Stimulated activated effector memory CD8-positive, alpha-beta T cell treated with anti-CD3 and anti-CD28 coated beads, Interleukin-12 subunit alpha, Interleukin-12 subunit beta, amount 100 ng/mL, for 72 hours (primary cell): ENCODE data around the gene SLC12A8.

Source experiments
- ATAC-seq: fragments of 150-1000 bp; cut with Tn5 transposase; 2 replicates; pipeline ENCODE4 v1.10.0; 2021
- DNase-seq, 2 donors: peaks; one replicate each; pipeline ENCODE4 v3.0.0; 2021 to 2022; ENCODE audit warnings: low spot score in 2 of 2
- H3K27ac Mint-ChIP-seq: one replicate; pipeline ENCODE4 v1.8.0; 2022; ENCODE audit warnings: mild to moderate bottlenecking, mixed read lengths
- H3K36me3 Mint-ChIP-seq: one replicate; pipeline ENCODE4 v1.8.0; 2022; ENCODE audit warnings: mild to moderate bottlenecking, mixed read lengths
- H3K4me1 Mint-ChIP-seq: one replicate; pipeline ENCODE4 v1.8.0; 2022; ENCODE audit warnings: mixed read lengths
- H3K4me3 Mint-ChIP-seq: one replicate; pipeline ENCODE4 v1.8.0; 2022; ENCODE audit warnings: mild to moderate bottlenecking, mixed read lengths
- H3K9me3 Mint-ChIP-seq: one replicate; pipeline ENCODE4 v1.8.0; 2022; ENCODE audit warnings: mixed read lengths

SLC12A8 gene

GRCh38 chr3:125212509-125213363 lies at the start of gene SLC12A8:
SLC12A8 (minus strand) TSS chr3:125212748; CDS start chr3:125211349, 1,399 bp downstream.
- Mint-ChIP-seq H3K27ac (no peak within 1 kb of the TSS), H3K4me1 (peaks cover 31% of the 10 kb centered on the region), H3K36me3 (peaks cover 5% of the 10 kb centered on the region), H3K9me3 (no peaks in the 10 kb centered on the region), H3K4me3 (peak within 1 kb of the TSS; percentile 52)
- ATAC-seq, result no peak
- peak in 1 of 2 donors; percentile 49 for DNase-seq

GRCh38 chr3:125262161-125262560 lies 49.6 kb upstream of the SLC12A8 start:
- Mint-ChIP-seq H3K9me3 (no peaks in the 10 kb centered on the region), H3K27ac (no peak overlapping the region), H3K4me3 (no peak overlapping the region), H3K4me1 (peaks cover 18% of the 10 kb centered on the region), H3K36me3 (peaks cover 29% of the 10 kb centered on the region)
- DNase-seq (no peak), ATAC-seq (no peak)

GRCh38 chr3:125261031-125261430 lies 48.5 kb upstream of the SLC12A8 start:
- H3K9me3 Mint-ChIP-seq, result peaks cover 4% of the 10 kb centered on the region
- H3K36me3 Mint-ChIP-seq, result peaks cover 40% of the 10 kb centered on the region
- DNase-seq, result no peak
- no peak overlapping the region for H3K27ac Mint-ChIP-seq
- peaks cover 7% of the 10 kb centered on the region for H3K4me1 Mint-ChIP-seq
- no peak overlapping the region for H3K4me3 Mint-ChIP-seq
- no peak for ATAC-seq

- peaks cover 6% of the 10 kb centered on the region for H3K4me1 Mint-ChIP-seq
- H3K9me3 Mint-ChIP-seq, result peaks cover 4% of the 10 kb centered on the region
- no peak overlapping the region for H3K4me3 Mint-ChIP-seq
- ATAC-seq (no peak), DNase-seq (no peak)
- H3K27ac Mint-ChIP-seq, result no peak overlapping the region
- peaks cover 46% of the 10 kb centered on the region for H3K36me3 Mint-ChIP-seq
Observed at GRCh38 chr3:125260158-125260557, 47.6 kb upstream of the SLC12A8 start.

- peaks cover 12% of the 10 kb centered on the region for H3K4me1 Mint-ChIP-seq
- no peak for DNase-seq
- peaks cover 4% of the 10 kb centered on the region for H3K9me3 Mint-ChIP-seq
- no peak overlapping the region for H3K4me3 Mint-ChIP-seq
- no peak overlapping the region for H3K27ac Mint-ChIP-seq
- ATAC-seq, result no peak
- peaks cover 53% of the 10 kb centered on the region for H3K36me3 Mint-ChIP-seq
Observed at GRCh38 chr3:125257536-125257935, 45.0 kb upstream of the SLC12A8 start.

GRCh38 chr3:125256675-125257074 lies 44.1 kb upstream of the SLC12A8 start:
- H3K27ac Mint-ChIP-seq, result no peak overlapping the region
- DNase-seq (no peak), ATAC-seq (no peak)
- H3K4me1 Mint-ChIP-seq, result peaks cover 12% of the 10 kb centered on the region
- H3K4me3 Mint-ChIP-seq, result no peak overlapping the region
- peaks cover 54% of the 10 kb centered on the region for H3K36me3 Mint-ChIP-seq
- peaks cover 4% of the 10 kb centered on the region for H3K9me3 Mint-ChIP-seq

- ATAC-seq, result no peak
- no peak overlapping the region for H3K4me3 Mint-ChIP-seq
- H3K36me3 Mint-ChIP-seq, result peaks cover 13% of the 10 kb centered on the region
- no peak overlapping the region for H3K27ac Mint-ChIP-seq
- no peaks in the 10 kb centered on the region for H3K9me3 Mint-ChIP-seq
- DNase-seq, result no peak
- H3K4me1 Mint-ChIP-seq, result peaks cover 6% of the 10 kb centered on the region
Observed at GRCh38 chr3:125250973-125251372, 38.4 kb upstream of the SLC12A8 start.

GRCh38 chr3:125246237-125246636 lies 33.7 kb upstream of the SLC12A8 start:
- Mint-ChIP-seq H3K4me3 (no peak overlapping the region), H3K27ac (no peak overlapping the region), H3K4me1 (peaks cover 14% of the 10 kb centered on the region), H3K9me3 (no peaks in the 10 kb centered on the region), H3K36me3 (peaks cover 21% of the 10 kb centered on the region)
- no peak for DNase-seq
- no peak for ATAC-seq

GRCh38 chr3:125245521-125245920 lies 33.0 kb upstream of the SLC12A8 start:
- Mint-ChIP-seq H3K27ac (peak overlapping the region; percentile 21), H3K36me3 (peaks cover 28% of the 10 kb centered on the region), H3K9me3 (no peaks in the 10 kb centered on the region), H3K4me3 (no peak overlapping the region), H3K4me1 (peaks cover 20% of the 10 kb centered on the region)
- no peak for ATAC-seq
- no peak for DNase-seq

GRCh38 chr3:125240496-125240895 lies 27.9 kb upstream of the SLC12A8 start:
- H3K27ac Mint-ChIP-seq, result no peak overlapping the region
- peaks cover 23% of the 10 kb centered on the region for H3K4me1 Mint-ChIP-seq
- no peak for DNase-seq
- no peak for ATAC-seq
- no peak overlapping the region for H3K4me3 Mint-ChIP-seq
- peaks cover 4% of the 10 kb centered on the region for H3K9me3 Mint-ChIP-seq
- H3K36me3 Mint-ChIP-seq, result peaks cover 50% of the 10 kb centered on the region

- Mint-ChIP-seq H3K27ac (no peak overlapping the region), H3K36me3 (peaks cover 45% of the 10 kb centered on the region)
Observed at GRCh38 chr3:125239266-125239665, 26.7 kb upstream of the SLC12A8 start.

GRCh38 chr3:125238759-125239158 lies 26.2 kb upstream of the SLC12A8 start:
- Mint-ChIP-seq H3K4me1 (peaks cover 25% of the 10 kb centered on the region), H3K4me3 (no peak overlapping the region), H3K27ac (no peak overlapping the region), H3K36me3 (peaks cover 47% of the 10 kb centered on the region), H3K9me3 (peaks cover 4% of the 10 kb centered on the region)
- peak; percentile 71 for ATAC-seq
- no peak for DNase-seq

More at GRCh38 chr3:125239266-125239665, 26.7 kb upstream of the SLC12A8 start:
- peaks cover 25% of the 10 kb centered on the region for H3K4me1 Mint-ChIP-seq
- H3K4me3 Mint-ChIP-seq, result no peak overlapping the region
- H3K9me3 Mint-ChIP-seq, result peaks cover 4% of the 10 kb centered on the region
- DNase-seq (no peak), ATAC-seq (no peak)

- ATAC-seq (no peak), DNase-seq (no peak)
- H3K4me1 Mint-ChIP-seq, result peaks cover 36% of the 10 kb centered on the region
- peaks cover 54% of the 10 kb centered on the region for H3K36me3 Mint-ChIP-seq
- no peak overlapping the region for H3K27ac Mint-ChIP-seq
- H3K4me3 Mint-ChIP-seq, result no peak overlapping the region
- H3K9me3 Mint-ChIP-seq, result peaks cover 4% of the 10 kb centered on the region
Observed at GRCh38 chr3:125236331-125236903, 23.9 kb upstream of the SLC12A8 start.

- H3K9me3 Mint-ChIP-seq, result peaks cover 4% of the 10 kb centered on the region
- no peak overlapping the region for H3K4me3 Mint-ChIP-seq
- ATAC-seq (no peak), DNase-seq (no peak)
- H3K4me1 Mint-ChIP-seq, result peaks cover 30% of the 10 kb centered on the region
- peaks cover 48% of the 10 kb centered on the region for H3K36me3 Mint-ChIP-seq
- no peak overlapping the region for H3K27ac Mint-ChIP-seq
Observed at GRCh38 chr3:125234831-125235230, 22.3 kb upstream of the SLC12A8 start.

GRCh38 chr3:125232401-125232800 lies 19.9 kb upstream of the SLC12A8 start:
- DNase-seq (no peak), ATAC-seq (peak; percentile 74)
- Mint-ChIP-seq H3K36me3 (peaks cover 49% of the 10 kb centered on the region), H3K4me1 (peaks cover 30% of the 10 kb centered on the region), H3K27ac (peak overlapping the region; percentile 91), H3K9me3 (peaks cover 4% of the 10 kb centered on the region), H3K4me3 (peak overlapping the region; percentile 46)

- Mint-ChIP-seq H3K36me3 (peaks cover 48% of the 10 kb centered on the region), H3K27ac (peak overlapping the region; percentile 91), H3K4me1 (peaks cover 26% of the 10 kb centered on the region), H3K4me3 (peak overlapping the region; percentile 46), H3K9me3 (peaks cover 2% of the 10 kb centered on the region)
- DNase-seq (no peak), ATAC-seq (peak; percentile 98)
Observed at GRCh38 chr3:125231895-125232294, 19.3 kb upstream of the SLC12A8 start.
